Neutrophil (primary cell): ENCODE results near the gene C1orf167.

Experiments
- H3K27ac ChIP-seq: fragments of 200-600 bp; sonication (generic); 2 replicates; pipeline ENCODE4 v1.5.1; 2016; ENCODE audit warnings: mild to moderate bottlenecking, moderate library complexity
- H3K27me3 ChIP-seq: fragments of 200-600 bp; sonication (generic); 2 replicates; pipeline ENCODE4 v1.6.0; 2016; ENCODE audit warnings: mild to moderate bottlenecking
- H3K36me3 ChIP-seq: fragments of 200-600 bp; sonication (generic); 2 replicates; pipeline ENCODE4 v1.5.1; 2017
- H3K4me1 ChIP-seq, 2 experiments: fragments of 200-600 bp in 1 of 2; sonication (generic) in 1 of 2; 1 replicate in 1 of 2; 2 replicates in 1 of 2; pipeline versions ENCODE4 v1.5.1 to v1.6.1; 2013 to 2016; ENCODE audit warnings: low read depth in 1 of 2, low read length in 1 of 2, mild to moderate bottlenecking in 1 of 2, moderate library complexity in 1 of 2; ENCODE audit not compliant: control insufficient read depth in 1 of 2, insufficient read depth in 1 of 2
- H3K4me3 ChIP-seq, 2 experiments: fragments of 200-600 bp in 1 of 2; sonication (generic) in 1 of 2; 1 replicate in 1 of 2; 2 replicates in 1 of 2; pipeline ENCODE4 v1.5.1; 2013 to 2016; ENCODE audit warnings: low read depth in 1 of 2, low read length in 1 of 2, mild to moderate bottlenecking in 1 of 2, moderate library complexity in 1 of 2
- H3K9me3 ChIP-seq: fragments of 200-600 bp; sonication (generic); 2 replicates; pipeline ENCODE4 v1.5.1; 2016
- TF ChIP-seq, protein P1 (sequence below): fragments of 200-600 bp; sonication (generic); IDR thresholded peaks from 2 replicates; pipeline ENCODE4 v1.5.1; 2016; ENCODE audit warnings: antibody characterized with exemption

Gene C1orf167

DNA sequence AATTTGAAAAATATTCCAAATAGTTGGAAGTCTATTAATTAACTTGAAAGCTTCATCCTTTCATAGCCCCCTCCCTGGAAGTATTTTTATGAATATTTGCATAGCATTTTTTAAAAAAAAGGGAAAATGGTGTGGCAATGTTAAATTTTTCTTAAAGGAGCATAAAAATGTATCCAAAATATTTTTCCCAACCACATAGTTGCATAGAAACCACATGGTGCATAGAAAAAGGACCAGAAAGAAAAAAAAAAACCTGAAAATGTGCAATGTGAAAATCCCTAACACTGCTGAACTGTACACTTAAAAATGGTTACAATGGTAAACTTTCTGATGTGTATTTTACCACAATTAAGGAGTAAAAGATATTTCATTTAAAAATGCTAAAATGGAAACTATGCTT, 8.0 kb downstream of the C1orf167 start:
- Histone ChIP-seq H3K4me3 (no peak overlapping the region), H3K27ac (no peak overlapping the region), H3K36me3 (no peaks in the 10 kb centered on the region), H3K27me3 (peaks cover 3% of the 10 kb centered on the region), H3K9me3 (no peaks in the 10 kb centered on the region), H3K4me1 (no peaks in the 10 kb centered on the region)
- TF ChIP-seq, protein P1, sequence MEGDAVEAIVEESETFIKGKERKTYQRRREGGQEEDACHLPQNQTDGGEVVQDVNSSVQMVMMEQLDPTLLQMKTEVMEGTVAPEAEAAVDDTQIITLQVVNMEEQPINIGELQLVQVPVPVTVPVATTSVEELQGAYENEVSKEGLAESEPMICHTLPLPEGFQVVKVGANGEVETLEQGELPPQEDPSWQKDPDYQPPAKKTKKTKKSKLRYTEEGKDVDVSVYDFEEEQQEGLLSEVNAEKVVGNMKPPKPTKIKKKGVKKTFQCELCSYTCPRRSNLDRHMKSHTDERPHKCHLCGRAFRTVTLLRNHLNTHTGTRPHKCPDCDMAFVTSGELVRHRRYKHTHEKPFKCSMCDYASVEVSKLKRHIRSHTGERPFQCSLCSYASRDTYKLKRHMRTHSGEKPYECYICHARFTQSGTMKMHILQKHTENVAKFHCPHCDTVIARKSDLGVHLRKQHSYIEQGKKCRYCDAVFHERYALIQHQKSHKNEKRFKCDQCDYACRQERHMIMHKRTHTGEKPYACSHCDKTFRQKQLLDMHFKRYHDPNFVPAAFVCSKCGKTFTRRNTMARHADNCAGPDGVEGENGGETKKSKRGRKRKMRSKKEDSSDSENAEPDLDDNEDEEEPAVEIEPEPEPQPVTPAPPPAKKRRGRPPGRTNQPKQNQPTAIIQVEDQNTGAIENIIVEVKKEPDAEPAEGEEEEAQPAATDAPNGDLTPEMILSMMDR = no peak

DNA sequence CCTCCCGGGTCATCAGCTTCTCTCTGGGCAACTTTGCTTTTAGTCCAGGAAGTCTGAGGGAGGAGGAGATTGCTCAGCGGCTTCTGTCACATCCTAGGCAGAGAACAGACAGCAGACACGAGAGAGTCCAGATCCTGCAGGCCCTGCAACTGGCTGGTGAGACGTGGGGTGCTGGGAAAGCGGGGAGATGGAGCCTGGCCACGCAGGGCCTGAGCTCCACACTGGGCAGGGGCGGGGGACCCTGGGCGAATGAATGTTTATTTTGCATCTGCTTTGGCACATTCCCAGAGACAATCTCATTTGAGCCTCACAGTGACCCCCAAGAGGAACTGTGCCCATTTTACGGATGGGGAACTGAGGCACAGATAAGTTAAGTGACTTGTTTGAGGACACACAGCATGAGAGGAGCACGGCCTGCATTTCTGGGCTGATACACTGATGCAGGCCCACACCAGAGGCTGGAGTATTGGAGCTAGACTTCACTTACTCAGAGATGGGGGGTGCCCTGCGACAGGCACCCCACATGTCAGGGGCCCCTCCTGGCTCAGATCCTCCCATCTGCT, 9.6 kb downstream of the C1orf167 start:
- TF ChIP-seq, protein P1 = no peak
- peaks cover 3% of the 10 kb centered on the region for H3K27me3 ChIP-seq
- no peaks in the 10 kb centered on the region for H3K4me1 ChIP-seq
- no peak overlapping the region for H3K27ac ChIP-seq
- no peak overlapping the region for H3K4me3 ChIP-seq
- H3K36me3 ChIP-seq = no peaks in the 10 kb centered on the region
- H3K9me3 ChIP-seq = no peaks in the 10 kb centered on the region

DNA sequence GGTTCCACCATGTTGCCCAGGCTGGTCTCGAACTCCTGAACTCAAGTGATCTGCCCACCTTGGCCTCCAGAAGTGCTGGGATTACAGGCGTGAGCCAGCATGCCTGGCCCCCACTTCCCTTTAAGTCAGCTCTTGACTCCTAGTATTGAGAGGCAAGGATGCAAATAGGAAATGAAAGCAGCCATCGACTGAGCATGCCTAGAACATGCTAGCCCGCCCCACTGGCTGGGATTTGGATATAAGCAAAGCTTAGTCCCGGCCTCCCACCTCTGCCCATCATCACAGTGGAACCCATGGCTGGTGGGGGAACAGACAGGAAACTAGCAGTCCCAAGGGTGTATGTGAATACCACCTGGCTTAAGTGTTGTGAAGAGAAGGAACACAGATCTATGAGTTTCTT, 10.5 kb downstream of the C1orf167 start:
- H3K4me3 ChIP-seq = no peak overlapping the region
- TF ChIP-seq, protein P1 = no peak
- H3K4me1 ChIP-seq = no peaks in the 10 kb centered on the region
- no peaks in the 10 kb centered on the region for H3K9me3 ChIP-seq
- peaks cover 3% of the 10 kb centered on the region for H3K27me3 ChIP-seq
- H3K27ac ChIP-seq = no peak overlapping the region
- no peaks in the 10 kb centered on the region for H3K36me3 ChIP-seq

DNA sequence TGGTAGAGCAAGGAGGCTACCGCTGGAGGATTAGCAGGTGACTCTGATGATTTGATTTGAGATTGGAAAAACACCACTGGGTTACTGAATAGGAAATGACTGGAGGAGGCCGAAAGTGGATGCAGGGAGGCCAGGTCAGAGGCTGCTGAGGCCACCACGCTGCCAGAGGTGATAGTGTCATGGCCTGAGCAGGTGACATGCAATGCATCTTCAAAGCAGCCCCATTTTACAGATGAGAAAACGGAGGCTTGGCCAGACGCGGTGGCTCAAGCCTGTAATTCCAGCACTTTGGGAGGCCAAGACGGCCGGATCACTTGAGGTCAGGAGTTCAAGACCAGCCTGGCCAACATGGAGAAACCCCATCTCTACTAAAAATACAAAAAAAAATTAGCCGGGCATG, 12.8 kb downstream of the C1orf167 start:
- Histone ChIP-seq H3K9me3 (no peaks in the 10 kb centered on the region), H3K4me1 (no peaks in the 10 kb centered on the region), H3K27me3 (no peaks in the 10 kb centered on the region), H3K27ac (no peak overlapping the region), H3K36me3 (no peaks in the 10 kb centered on the region), H3K4me3 (no peak overlapping the region)
- TF ChIP-seq, protein P1 = no peak

DNA sequence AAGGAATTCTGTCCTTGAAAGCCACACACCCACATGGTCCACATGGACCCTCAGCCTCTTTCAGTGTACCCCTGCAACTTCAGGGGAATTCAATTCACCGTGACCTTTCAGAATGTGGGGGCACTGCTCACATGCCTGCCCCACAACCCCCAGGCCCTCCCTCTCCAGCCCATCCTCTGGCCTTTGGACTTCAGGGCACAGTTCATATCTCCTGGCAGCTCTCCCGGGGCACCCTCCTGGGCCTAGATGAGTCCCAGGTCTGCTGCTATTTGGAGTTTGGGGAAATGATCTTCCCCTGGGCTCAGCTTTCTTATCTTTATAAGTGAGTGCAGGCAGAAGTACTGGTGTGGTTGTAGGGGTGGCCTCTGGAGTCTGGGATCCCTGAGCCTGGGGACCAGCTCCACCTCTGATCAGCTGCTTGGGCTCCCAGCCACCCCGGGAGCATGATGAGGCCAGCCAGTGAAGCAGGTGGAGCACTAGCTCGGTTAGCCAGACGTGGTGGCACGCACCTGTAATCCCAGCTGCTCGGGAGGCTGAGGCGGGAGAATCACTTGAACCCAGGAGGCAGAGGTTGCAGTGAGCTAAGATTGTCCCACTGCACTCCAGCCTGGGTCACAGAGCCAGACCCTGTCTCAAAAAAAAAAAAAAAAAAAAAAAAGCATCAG, 15.8 kb downstream of the C1orf167 start:
- Histone ChIP-seq H3K4me1 (no peaks in the 10 kb centered on the region), H3K36me3 (no peaks in the 10 kb centered on the region), H3K27ac (no peak overlapping the region), H3K9me3 (no peaks in the 10 kb centered on the region), H3K27me3 (no peaks in the 10 kb centered on the region), H3K4me3 (no peak overlapping the region)
- TF ChIP-seq, protein P1 = no peak
